B cell (primary cell): ENCODE results near the gene MAPK8. TPM values are rescaled to one million over a fixed set of nuclear protein-coding genes. Genes with fewer than 3 reads are reported as not detected.

ENCODE experiments used
- ATAC-seq: fragments of 200-7000 bp; cut with Tn5 transposase; one replicate; pipeline ENCODE4 v1.10.0; 2021; ENCODE audit warnings: low read depth, mild to moderate bottlenecking, moderate number of reproducible peaks, moderate library complexity
- CTCF ChIA-PET: fragments of 350-600 bp; sonication (Branson Sonifier 250); formaldehyde crosslinking; loops from one replicate; lab custom pipeline; 2021; ENCODE audit warnings: antibody characterized with exemption, inconsistent platforms; lab: Charles Lee
- POLR2A ChIA-PET: fragments of 350-600 bp; sonication (Branson Sonifier 250); formaldehyde crosslinking; loops from one replicate; lab custom pipeline; 2021; ENCODE audit warnings: antibody characterized with exemption; lab: Charles Lee
- DNase-seq: peaks from one replicate; pipeline ENCODE4 v3.0.0; 2013
- H2AFZ ChIP-seq: 2 replicates; pipeline ENCODE4 v1.6.1; 2012; ENCODE audit warnings: mild to moderate bottlenecking, low read depth, low read length; ENCODE audit not compliant: insufficient read depth, poor library complexity, severe bottlenecking
- H3K27ac ChIP-seq, 2 donors: 1 replicate in 1 of 2; 2 replicates in 1 of 2; pipeline ENCODE4 v1.5.1; 2012 to 2013; ENCODE audit warnings: low read length in 2 of 2, mild to moderate bottlenecking in 2 of 2, moderate library complexity in 1 of 2
- H3K27me3 ChIP-seq, 4 experiments: fragments of 200-600 bp in 1 of 4; sonication (generic) in 1 of 4; replicated peaks in 1 of 4; 1 replicate in 2 of 4; 2 replicates in 2 of 4; pipeline versions ENCODE4 v1.6.1 to v1.7.0; 2013 to 2016; ENCODE audit warnings: low read length in 3 of 4, mild to moderate bottlenecking in 2 of 4, mixed read lengths in 1 of 4, moderate library complexity in 1 of 4; ENCODE audit not compliant: insufficient read depth in 4 of 4, control insufficient read depth in 3 of 4; ENCODE audit errors: control extremely low read depth in 1 of 4
- H3K36me3 ChIP-seq, 2 experiments: replicated peaks in 1 of 2; 1 replicate in 1 of 2; 2 replicates in 1 of 2; pipeline versions ENCODE4 v1.6.1 to v1.7.1; 2013; ENCODE audit warnings: low read length in 1 of 2; ENCODE audit not compliant: insufficient read depth in 2 of 2, control insufficient read depth in 1 of 2; ENCODE audit errors: control extremely low read depth in 1 of 2, extremely low read depth in 1 of 2
- H3K4me1 ChIP-seq, 2 donors: fragments of 200-600 bp in 1 of 2; sonication (generic) in 1 of 2; 1 replicate in 1 of 2; 2 replicates in 1 of 2; pipeline versions ENCODE4 v1.5.1 to v1.6.1; 2013 to 2017; ENCODE audit warnings: low read length in 2 of 2; ENCODE audit not compliant: control insufficient read depth in 2 of 2, insufficient read depth in 2 of 2
- H3K4me2 ChIP-seq: replicated peaks from 2 replicates; pipeline ENCODE3; 2012; ENCODE audit warnings: mild to moderate bottlenecking, low read depth, low read length; ENCODE audit not compliant: poor library complexity, severe bottlenecking
- H3K4me3 ChIP-seq, 5 experiments: fragments of 200-600 bp in 1 of 5; sonication (generic) in 1 of 5; 1 replicate in 3 of 5; 2 replicates in 2 of 5; pipeline versions ENCODE4 v1.5.1 to v1.7.0; 2011 to 2016; ENCODE audit warnings: low read length in 4 of 5, mild to moderate bottlenecking in 4 of 5, low read depth in 2 of 5, control low read depth in 1 of 5, moderate library complexity in 1 of 5; ENCODE audit not compliant: insufficient read depth in 1 of 5; ENCODE audit errors: control extremely low read depth in 1 of 5, extremely low read depth in 1 of 5
- H3K79me2 ChIP-seq: fragments of 200-600 bp; sonication (generic); one replicate; pipeline ENCODE4 v1.6.0; 2016; ENCODE audit warnings: low read length; ENCODE audit not compliant: control insufficient read depth, insufficient read depth
- H3K9ac ChIP-seq: fragments of 200-600 bp; sonication (generic); 2 replicates; pipeline ENCODE4 v1.6.1; 2017; ENCODE audit warnings: mild to moderate bottlenecking, low read length, moderate library complexity
- H3K9me3 ChIP-seq, 3 donors: one replicate each; pipeline versions ENCODE4 v1.6.1 to v1.7.1; 2013; ENCODE audit warnings: low read length in 2 of 3; ENCODE audit not compliant: control insufficient read depth in 2 of 3, insufficient read depth in 1 of 3; ENCODE audit errors: control extremely low read depth in 1 of 3
- H4K20me1 ChIP-seq: 2 replicates; pipeline ENCODE4 v1.6.0; 2012; ENCODE audit warnings: mild to moderate bottlenecking, low read length; ENCODE audit not compliant: insufficient read depth, control insufficient read depth, poor library complexity, severe bottlenecking
- H3K27ac Mint-ChIP-seq: one replicate; pipeline ENCODE4 v1.8.0; 2021; ENCODE audit warnings: mixed read lengths
- H3K27me3 Mint-ChIP-seq: one replicate; pipeline ENCODE4 v1.8.0; 2021; ENCODE audit warnings: mixed read lengths
- H3K4me1 Mint-ChIP-seq: one replicate; pipeline ENCODE4 v1.8.0; 2021; ENCODE audit warnings: mixed read lengths
- H3K4me3 Mint-ChIP-seq: one replicate; pipeline ENCODE4 v1.8.0; 2021; ENCODE audit warnings: mixed read lengths
- H3K9me3 Mint-ChIP-seq: one replicate; pipeline ENCODE4 v1.8.0; 2022; ENCODE audit warnings: mixed read lengths; ENCODE audit not compliant: insufficient read depth
- CTCF ChIP-seq: fragments of 200-600 bp; IDR thresholded peaks from one replicate; pipeline ENCODE4 v1.8.0; 2022; ENCODE audit warnings: antibody characterized with exemption, mild to moderate bottlenecking
- EZH2 ChIP-seq: IDR thresholded peaks from 2 replicates; pipeline ENCODE4 v1.6.1; 2012; ENCODE audit warnings: borderline replicate concordance, low read depth, mild to moderate bottlenecking, moderate library complexity, low read length; ENCODE audit not compliant: insufficient read depth, poor library complexity, severe bottlenecking
- WGBS: methylation state at CpG from one replicate; pipeline ENCODE4 v1.1.5; 2013; ENCODE audit warnings: missing lambda C conversion rate; ENCODE audit not compliant: insufficient coverage; 5-methylcytosine and 5-hydroxymethylcytosine counted together
- intact Hi-C: fragments of 100-400 bp; cut with micrococcal nuclease; formaldehyde crosslinking; loops from one replicate; pipeline ENCODE4 v1.10.0; 2022
- polyA plus RNA-seq: library from polyadenylated mRNA; depleted of rRNA; stranded (reverse); fragments of >200 nt; gene quantifications from 2 replicates; pipeline ENCODE4 v1.2.3, GENCODE V29; 2012
- total RNA-seq, 2 donors: library from RNA; stranded (reverse); fragments of 120-200 nt in 1 of 2; gene quantifications; 1 replicate in 1 of 2; 2 replicates in 1 of 2; pipeline versions ENCODE4 v1.2.3 to v1.2.4, GENCODE V29; 2013 to 2022

MAPK8 gene
- total and polyA plus RNA-seq, 2 donors (not counting 1 experiment from before 2014, with no cell fraction given), result 13.7 to 40.0 TPM

- H3K27ac Mint-ChIP-seq, result no peak overlapping the region
- ChIA-PET CTCF (interaction anchor here (1.4 kb wide), 1 partner anchor 225 kb away, joined by 3 read pairs; no protein-coding TSS in a partner anchor), POLR2A (no interaction called here)
- H3K9me3 Mint-ChIP-seq, result no peaks in the 10 kb centered on the region
- Histone ChIP-seq H3K9me3 (no peaks in the 10 kb centered on the region), H3K4me2 (no peak overlapping the region), H3K79me2 (no peaks in the 10 kb centered on the region), H4K20me1 (no peaks in the 10 kb centered on the region), H3K27me3 (no peaks in the 10 kb centered on the region), H3K4me3 (no peak overlapping the region), H3K36me3 (peaks cover 6 to 26% of the 10 kb centered on the region in 2 experiments), H2AFZ (no peak overlapping the region), H3K4me1 (no peaks in the 10 kb centered on the region), H3K9ac (no peak overlapping the region), H3K27ac (no peak overlapping the region)
- intact Hi-C loops, result no loop called here
- TF ChIP-seq EZH2, result no peak
- no peak for TF ChIP-seq CTCF
- H3K4me1 Mint-ChIP-seq, result no peaks in the 10 kb centered on the region
- no peak overlapping the region for H3K4me3 Mint-ChIP-seq
- H3K27me3 Mint-ChIP-seq, result no peaks in the 10 kb centered on the region
- DNase-seq (no peak), ATAC-seq (no peak)
Measured at GRCh38 chr10:48431871-48432270, 125.4 kb downstream of the MAPK8 start.

- 100% methylated on average over 1 of the region's 3 CpGs for WGBS
- Mint-ChIP-seq H3K4me3 (no peak overlapping the region), H3K27ac (no peak overlapping the region), H3K27me3 (no peaks in the 10 kb centered on the region), H3K9me3 (no peaks in the 10 kb centered on the region), H3K4me1 (no peaks in the 10 kb centered on the region)
- TF ChIP-seq EZH2 (no peak), CTCF (no peak)
- no peak overlapping the region for H3K4me2 ChIP-seq
- no peak overlapping the region for H3K4me3 ChIP-seq
- H3K4me1 ChIP-seq, result no peaks in the 10 kb centered on the region
- H3K36me3 ChIP-seq, result peaks cover 1 to 3% of the 10 kb centered on the region in 2 experiments
- DNase-seq, result no peak
- H3K27me3 ChIP-seq, result no peaks in the 10 kb centered on the region
- ChIA-PET POLR2A (no interaction called here), CTCF (no interaction called here)
- H3K27ac ChIP-seq, result no peak overlapping the region
- H3K9me3 ChIP-seq, result peaks cover 0 to 3% (median 0%) of the 10 kb centered on the region in 3 donors
- ATAC-seq, result no peak
- no peaks in the 10 kb centered on the region for H4K20me1 ChIP-seq
- intact Hi-C loops, result no loop called here
- H2AFZ ChIP-seq, result no peak overlapping the region
- no peaks in the 10 kb centered on the region for H3K79me2 ChIP-seq
- no peak overlapping the region for H3K9ac ChIP-seq
Measured at GRCh38 chr10:48437546-48437945, 131.1 kb downstream of the MAPK8 start.
